Keratinocyte (primary cell): Measurements from ENCODE around the gene VAMP8. TPM values are rescaled to one million over a fixed set of nuclear protein-coding genes. Genes with fewer than 3 reads are reported as not detected.
"Not testable (repeated sequence)": the region's sequence is repeated elsewhere in the genome, so short reads cannot be mapped to it uniquely, and the experiment has no call there.

Source experiments
- DNase-seq: peaks from one replicate; pipeline ENCODE4 v3.0.0-alpha.2; 2011; ENCODE audit warnings: low read depth, missing footprints, low spot score
- FAIRE-seq: peaks from 2 replicates; lab custom pipeline; 2011; peaks lifted over from hg19 to GRCh38; lab: Jason Lieb, UNC
- H2AFZ ChIP-seq: 2 replicates; pipeline ENCODE4 v1.6.0; 2012; ENCODE audit warnings: low read length, control low read depth, inconsistent platforms; ENCODE audit not compliant: control insufficient read depth
- H3K27ac ChIP-seq: 2 replicates; pipeline ENCODE4 v1.5.1; 2011; ENCODE audit warnings: low read length; ENCODE audit not compliant: control insufficient read depth, insufficient read depth
- H3K27me3 ChIP-seq: 3 replicates; pipeline ENCODE4 v1.6.0; 2011; ENCODE audit warnings: low read length; ENCODE audit not compliant: control insufficient read depth, insufficient read depth; ENCODE audit errors: extremely low read depth
- H3K36me3 ChIP-seq, 2 experiments: 2 replicates in 1 of 2; 3 replicates in 1 of 2; pipeline ENCODE4 v1.5.1; 2011; ENCODE audit warnings: low read length in 2 of 2, mild to moderate bottlenecking in 1 of 2; ENCODE audit not compliant: control insufficient read depth in 2 of 2, insufficient read depth in 2 of 2; ENCODE audit errors: extremely low read depth in 1 of 2
- H3K4me1 ChIP-seq: 3 replicates; pipeline ENCODE4 v1.5.1; 2011; ENCODE audit warnings: low read length; ENCODE audit not compliant: control insufficient read depth, insufficient read depth; ENCODE audit errors: extremely low read depth
- H3K4me2 ChIP-seq: 3 replicates; pipeline ENCODE4 v1.6.0; 2011; ENCODE audit warnings: low read depth, low read length; ENCODE audit not compliant: control insufficient read depth, insufficient read depth; ENCODE audit errors: extremely low read depth
- H3K4me3 ChIP-seq, 3 experiments: fragments of 200-600 bp in 1 of 3; sonication (generic) in 1 of 3; 2 replicates in 2 of 3; 3 replicates in 1 of 3; pipeline ENCODE4 v1.5.1; 2011 to 2016; ENCODE audit warnings: low read length in 3 of 3, mild to moderate bottlenecking in 3 of 3, control low read depth in 2 of 3, inconsistent platforms in 1 of 3, low read depth in 1 of 3, mixed read lengths in 1 of 3, mixed run types in 1 of 3, moderate library complexity in 1 of 3; ENCODE audit not compliant: control insufficient read depth in 2 of 3, insufficient read depth in 2 of 3; ENCODE audit errors: extremely low read depth in 1 of 3
- H3K79me2 ChIP-seq: 2 replicates; pipeline ENCODE4 v1.6.0; 2012; ENCODE audit warnings: low read length; ENCODE audit not compliant: control insufficient read depth, insufficient read depth
- H3K9ac ChIP-seq: 3 replicates; pipeline ENCODE4 v1.6.0; 2011; ENCODE audit warnings: low read length; ENCODE audit not compliant: control insufficient read depth, insufficient read depth; ENCODE audit errors: extremely low read depth
- H3K9me1 ChIP-seq: 3 replicates; pipeline ENCODE4 v1.6.0; 2011; ENCODE audit warnings: low read length; ENCODE audit not compliant: control insufficient read depth, insufficient read depth; ENCODE audit errors: extremely low read depth
- H3K9me3 ChIP-seq: 2 replicates; pipeline ENCODE4 v1.5.1; 2012; ENCODE audit warnings: low read depth, low read length; ENCODE audit not compliant: control insufficient read depth
- H4K20me1 ChIP-seq: 3 replicates; pipeline ENCODE4 v1.6.0; 2011; ENCODE audit warnings: low read length; ENCODE audit not compliant: control insufficient read depth, insufficient read depth; ENCODE audit errors: extremely low read depth
- CTCF ChIP-seq, 3 experiments: IDR thresholded peaks in 1 of 3; conservative IDR thresholded peaks in 1 of 3; optimal IDR thresholded peaks in 1 of 3; 2 replicates in 2 of 3; 3 replicates in 1 of 3; pipeline versions ENCODE3 to v1.5.1; 2011; ENCODE audit warnings: low read length in 3 of 3, mild to moderate bottlenecking in 3 of 3, moderate library complexity in 2 of 3, control low read depth in 1 of 3, inconsistent platforms in 1 of 3; ENCODE audit not compliant: insufficient read depth in 2 of 3; ENCODE audit errors: extremely low read depth in 1 of 3
- EZH2 ChIP-seq: IDR thresholded peaks from one replicate; pipeline ENCODE4 v1.6.1; 2012; ENCODE audit warnings: inconsistent platforms, mild to moderate bottlenecking, low read length, moderate library complexity
- dilution Hi-C: fragments of 300-500 bp; cut with MboI; formaldehyde crosslinking; loops from one replicate; pipeline ENCODE4 v1.7.0; 2020; ENCODE audit warnings: low sequenced_read_pairs; ENCODE audit not compliant: extremely low pct_ligation_motif_present
- polyA plus RNA-seq, 5 experiments: library from polyadenylated mRNA; depleted of rRNA in 3 of 5; stranded (reverse) in 3 of 5; stranded (forward) in 1 of 5; unstranded in 1 of 5; fragments of >200 nt; gene quantifications; 1 replicate in 1 of 5; 2 replicates in 3 of 5; 3 replicates in 1 of 5; pipeline versions ENCODE4 v1.2.1 to v1.2.3, GENCODE V29; 2011 to 2012; ENCODE audit warnings: missing spikeins in 2 of 5, low read depth in 1 of 5, low replicate concordance in 1 of 5

VAMP8 gene
- polyA plus RNA-seq, 1 donor (not counting 4 experiments of a cell fraction or from before 2014, with no cell fraction given), result 385 TPM

- Histone ChIP-seq H3K79me2 (peaks cover 4% of the 10 kb centered on the region), H2AFZ (peak overlapping the region; percentile 2), H3K36me3 (no peaks in the 10 kb centered on the region), H3K9me3 (no peaks in the 10 kb centered on the region), H3K27ac (peak overlapping the region; percentile 26), H3K4me3 (no peak overlapping the region), H3K4me2 (no peak overlapping the region), H3K4me1 (peaks cover 17% of the 10 kb centered on the region), H3K9me1 (no peaks in the 10 kb centered on the region), H3K27me3 (no peaks in the 10 kb centered on the region), H4K20me1 (no peaks in the 10 kb centered on the region), H3K9ac (no peak overlapping the region)
- no peak for DNase-seq
- dilution Hi-C loops, result no loop called here
- no peak for FAIRE-seq
- TF ChIP-seq CTCF (optimal IDR thresholded peaks at IDR 0.05 in 1 of 3, IDR thresholded peaks at IDR 0.05 in 1 of 3, conservative IDR thresholded peaks at IDR 0.05 in 1 of 3; ENCODE audit: extremely low read depth in 1 of 3, insufficient read depth in 2 of 3, low read length in 3 of 3) (no peak), EZH2 (no peak)
These were observed 13.6 kb downstream of the VAMP8 start for GRCh38 chr2:85590950-85591349.

GRCh38 chr2:85591563-85591962 lies 14.2 kb downstream of the VAMP8 start:
- Histone ChIP-seq H3K4me2 (no peak overlapping the region), H3K4me3 (no peak overlapping the region), H4K20me1 (no peaks in the 10 kb centered on the region), H3K27me3 (no peaks in the 10 kb centered on the region), H3K9ac (no peak overlapping the region), H2AFZ (no peak overlapping the region), H3K36me3 (peaks cover 0 to 1% of the 10 kb centered on the region in 2 experiments), H3K9me1 (no peaks in the 10 kb centered on the region), H3K27ac (no peak overlapping the region), H3K4me1 (peaks cover 23% of the 10 kb centered on the region), H3K9me3 (no peaks in the 10 kb centered on the region), H3K79me2 (peaks cover 10% of the 10 kb centered on the region)
- no peak for FAIRE-seq
- dilution Hi-C loops, result no loop called here
- no peak for DNase-seq
- TF ChIP-seq EZH2, result no peak
- TF ChIP-seq CTCF (optimal IDR thresholded peaks at IDR 0.05 in 1 of 3, IDR thresholded peaks at IDR 0.05 in 1 of 3, conservative IDR thresholded peaks at IDR 0.05 in 1 of 3; ENCODE audit: extremely low read depth in 1 of 3, insufficient read depth in 2 of 3, low read length in 3 of 3), result no peak

GRCh38 chr2:85592299-85592698 lies 14.9 kb downstream of the VAMP8 start:
- DNase-seq, dilution Hi-C loops, H3K36me3 ChIP-seq, H3K4me3 ChIP-seq, H3K27me3 ChIP-seq, H3K27ac ChIP-seq, H4K20me1 ChIP-seq, H3K4me2 ChIP-seq, H2AFZ ChIP-seq, H3K9ac ChIP-seq, H3K9me1 ChIP-seq, FAIRE-seq, H3K9me3 ChIP-seq: not testable (repeated sequence)
- Histone ChIP-seq H3K79me2 (peaks cover 17% of the 10 kb centered on the region), H3K4me1 (peaks cover 24% of the 10 kb centered on the region)
